ENCODE results near the gene MEGF11.

- no peak for TF ChIP-seq SP1 (IDR thresholded peaks at IDR 0.05)
- TF ChIP-seq BHLHE40 (IDR thresholded peaks at IDR 0.05; ENCODE audit: borderline replicate concordance) = no peak
- TF ChIP-seq SUZ12 (IDR thresholded peaks at IDR 0.05) = no peak
- TF ChIP-seq ZNF384 (IDR thresholded peaks at IDR 0.05) = no peak
- no peak for TF ChIP-seq FOXK2 (IDR thresholded peaks at IDR 0.05)
- no peak for TF ChIP-seq FOXM1 (IDR thresholded peaks at IDR 0.05; ENCODE audit: borderline replicate concordance)
- TF ChIP-seq CTBP1 (IDR thresholded peaks at IDR 0.05; ENCODE audit: borderline replicate concordance) = no peak
- no peak for TF ChIP-seq FOXA1 (IDR thresholded peaks at IDR 0.05)
- no peak for TF ChIP-seq ARNT (IDR thresholded peaks at IDR 0.05)
- no peak for TF ChIP-seq HDGF (IDR thresholded peaks at IDR 0.05; ENCODE audit: borderline replicate concordance)
- no peak for TF ChIP-seq PKNOX1 (IDR thresholded peaks at IDR 0.05)
- TF ChIP-seq TARDBP (IDR thresholded peaks at IDR 0.05) = no peak
- no peak for TF ChIP-seq NFRKB (IDR thresholded peaks at IDR 0.05)
- TF ChIP-seq ELF4 (IDR thresholded peaks at IDR 0.05) = no peak
Measured at GRCh38 chr15:66046326-66046725, 207.2 kb downstream of the MEGF11 start.
